Vagina (tissue), 2 donors: ENCODE data around the gene AMBRA1.

ENCODE experiments used
- POLR2A ChIP-seq, 2 donors: fragments of 450-650 bp; IDR thresholded peaks; one replicate each; pipeline ENCODE4 v1.6.1; 2017; ENCODE audit warnings: antibody characterized with exemption in 2 of 2, mild to moderate bottlenecking in 2 of 2, moderate library complexity in 2 of 2
- POLR2AphosphoS5 ChIP-seq, 2 donors: sonication (generic); formaldehyde crosslinking; IDR thresholded peaks; one replicate each; pipeline ENCODE4 v1.9.0; 2017; ENCODE audit warnings: antibody characterized with exemption in 2 of 2, mild to moderate bottlenecking in 2 of 2, low read depth in 1 of 2; ENCODE audit not compliant: insufficient read depth in 1 of 2
- TF ChIP-seq, protein P1 (sequence below), 3 experiments: fragments of 450-650 bp in 2 of 3; fragments of 200-600 bp in 1 of 3; sonication (generic) in 1 of 3; IDR thresholded peaks; one replicate each; pipeline ENCODE4 v1.5.1; 2017 to 2019; ENCODE audit warnings: antibody characterized with exemption in 3 of 3, mild to moderate bottlenecking in 2 of 3, moderate library complexity in 2 of 3

GRCh38 chr11:46528445-46529094, 65.3 kb downstream of the AMBRA1 start:
- TF ChIP-seq POLR2A (IDR thresholded peaks at IDR 0.05), result no peak
- TF ChIP-seq, protein P1, sequence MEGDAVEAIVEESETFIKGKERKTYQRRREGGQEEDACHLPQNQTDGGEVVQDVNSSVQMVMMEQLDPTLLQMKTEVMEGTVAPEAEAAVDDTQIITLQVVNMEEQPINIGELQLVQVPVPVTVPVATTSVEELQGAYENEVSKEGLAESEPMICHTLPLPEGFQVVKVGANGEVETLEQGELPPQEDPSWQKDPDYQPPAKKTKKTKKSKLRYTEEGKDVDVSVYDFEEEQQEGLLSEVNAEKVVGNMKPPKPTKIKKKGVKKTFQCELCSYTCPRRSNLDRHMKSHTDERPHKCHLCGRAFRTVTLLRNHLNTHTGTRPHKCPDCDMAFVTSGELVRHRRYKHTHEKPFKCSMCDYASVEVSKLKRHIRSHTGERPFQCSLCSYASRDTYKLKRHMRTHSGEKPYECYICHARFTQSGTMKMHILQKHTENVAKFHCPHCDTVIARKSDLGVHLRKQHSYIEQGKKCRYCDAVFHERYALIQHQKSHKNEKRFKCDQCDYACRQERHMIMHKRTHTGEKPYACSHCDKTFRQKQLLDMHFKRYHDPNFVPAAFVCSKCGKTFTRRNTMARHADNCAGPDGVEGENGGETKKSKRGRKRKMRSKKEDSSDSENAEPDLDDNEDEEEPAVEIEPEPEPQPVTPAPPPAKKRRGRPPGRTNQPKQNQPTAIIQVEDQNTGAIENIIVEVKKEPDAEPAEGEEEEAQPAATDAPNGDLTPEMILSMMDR (IDR thresholded peaks at IDR 0.05), result no peak
- TF ChIP-seq POLR2AphosphoS5 (IDR thresholded peaks at IDR 0.05; ENCODE audit: insufficient read depth in 1 of 2, low read depth in 1 of 2), result no peak
